Spleen (tissue), 7 donors: Measurements from ENCODE around the gene PAXIP1.

Source experiments
- CTCF ChIP-seq, 11 experiments: fragments of 200-600 bp in 7 of 11; fragments of 450-650 bp in 4 of 11; sonication (generic) in 4 of 11; IDR thresholded peaks in 8 of 11; conservative IDR thresholded peaks in 3 of 11; 1 replicate in 7 of 11; 2 replicates in 4 of 11; pipeline versions ENCODE4 v1.4.0 to v1.8.0; 2016 to 2021; ENCODE audit warnings: antibody characterized with exemption in 11 of 11, inconsistent platforms in 4 of 11, mild to moderate bottlenecking in 1 of 11
- POLR2A ChIP-seq, 3 donors: fragments of 450-650 bp; IDR thresholded peaks; one replicate each; pipeline ENCODE4 v1.5.1; 2017; ENCODE audit warnings: antibody characterized with exemption in 3 of 3, mild to moderate bottlenecking in 1 of 3
- POLR2AphosphoS5 ChIP-seq, 3 donors: sonication (generic); formaldehyde crosslinking; IDR thresholded peaks; one replicate each; pipeline ENCODE4 v1.5.1; 2017; ENCODE audit warnings: antibody characterized with exemption in 3 of 3
- donor health status: DM: no; HTN: no; CAD: no; lungs with moderate emphysema.
- donor health status: DM: no; HTN: no; CAD: no.
- donor health status: DM: no; HTN: no; CAD: no.

- no peak for TF ChIP-seq CTCF (IDR thresholded peaks at IDR 0.05 in 8 of 11, conservative IDR thresholded peaks at IDR 0.05 in 3 of 11)
- no peak for TF ChIP-seq POLR2A (IDR thresholded peaks at IDR 0.05)
- no peak for TF ChIP-seq POLR2AphosphoS5 (IDR thresholded peaks at IDR 0.05)
Observed at GRCh38 chr7:155001756-155002410, 1.0 kb downstream of the PAXIP1 start.
